SHP77 treated with DMSO at 0.1 percent for 48 hours (cell line): ENCODE results near the gene OR51A7.
"Not testable (repeated sequence)": the region's sequence is repeated elsewhere in the genome, so short reads cannot be mapped to it uniquely, and the experiment has no call there.

ENCODE experiments used
- DNase-seq: peaks from one replicate; lab custom pipeline; 2025; lab: John Stamatoyannopoulos, UW

Gene OR51A7, protein sequence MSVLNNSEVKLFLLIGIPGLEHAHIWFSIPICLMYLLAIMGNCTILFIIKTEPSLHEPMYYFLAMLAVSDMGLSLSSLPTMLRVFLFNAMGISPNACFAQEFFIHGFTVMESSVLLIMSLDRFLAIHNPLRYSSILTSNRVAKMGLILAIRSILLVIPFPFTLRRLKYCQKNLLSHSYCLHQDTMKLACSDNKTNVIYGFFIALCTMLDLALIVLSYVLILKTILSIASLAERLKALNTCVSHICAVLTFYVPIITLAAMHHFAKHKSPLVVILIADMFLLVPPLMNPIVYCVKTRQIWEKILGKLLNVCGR

GRCh38 chr11:4903484-4903883 lies at the start of gene OR51A7:
Gene OR51A7, plus strand, starts transcription at chr11:4903783. Its CDS starts 3,587 bp downstream, at chr11:4907370.
- DNase-seq: no peak

- not testable (repeated sequence) for DNase-seq
These were observed 49.3 kb upstream of the OR51A7 start for GRCh38 chr11:4854286-4854685.

DNA sequence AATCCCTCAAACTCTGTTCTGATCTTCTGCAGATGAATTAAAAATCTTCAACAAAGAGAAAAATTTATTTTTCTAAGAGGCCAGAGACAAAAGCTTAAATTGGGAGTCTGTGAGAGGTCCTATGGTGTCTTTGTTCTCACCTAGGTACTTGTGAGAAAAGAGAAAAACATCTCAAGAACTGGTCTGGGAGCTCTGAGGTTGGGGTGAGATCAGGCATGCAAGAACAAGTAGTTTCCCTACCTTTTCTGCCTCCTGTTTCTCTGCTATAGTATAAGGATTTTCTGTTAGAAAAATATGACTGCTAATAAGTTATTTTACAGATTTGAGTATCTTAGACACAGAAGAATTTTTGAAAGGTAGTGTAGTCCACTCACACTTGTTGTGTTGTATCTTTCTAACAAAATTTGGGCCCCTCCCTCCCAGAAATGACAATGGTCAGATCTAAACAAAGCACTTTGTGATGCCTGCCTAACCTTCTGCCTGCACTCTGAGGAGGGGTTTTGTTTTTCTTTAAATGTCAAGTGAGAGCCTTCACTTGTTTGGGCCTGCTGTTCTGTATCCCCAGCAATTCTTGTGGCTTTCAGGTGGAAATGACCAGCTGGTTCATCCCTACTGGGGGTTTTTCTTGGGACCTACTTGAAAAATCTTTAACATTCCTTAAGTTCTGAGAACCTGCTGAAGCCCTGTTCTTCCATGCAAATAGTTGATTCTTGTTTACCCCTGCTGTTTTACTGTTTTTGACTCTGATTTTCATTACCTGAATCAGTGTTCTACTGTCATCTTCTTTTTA lies 40.9 kb upstream of the OR51A7 start:
- no peak for DNase-seq

DNA sequence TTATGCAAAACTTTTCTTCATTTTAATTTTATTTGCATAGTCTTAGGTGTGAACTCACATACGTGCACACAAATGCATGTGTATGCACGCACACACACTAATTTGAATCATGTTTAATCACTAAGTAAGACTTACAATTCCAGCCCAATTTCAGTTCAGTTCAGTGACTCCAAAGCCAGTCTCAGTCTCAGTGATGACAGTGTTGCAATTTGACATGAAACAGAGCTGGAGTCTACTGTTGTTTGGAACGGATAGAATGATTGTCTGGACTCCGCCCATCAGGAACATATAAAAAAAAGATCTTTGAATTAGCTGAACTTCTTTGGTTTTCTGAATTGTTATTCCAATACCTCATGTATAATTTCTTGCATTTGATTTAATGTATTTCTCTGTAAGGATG lies 39.7 kb upstream of the OR51A7 start:
- DNase-seq: no peak

DNA sequence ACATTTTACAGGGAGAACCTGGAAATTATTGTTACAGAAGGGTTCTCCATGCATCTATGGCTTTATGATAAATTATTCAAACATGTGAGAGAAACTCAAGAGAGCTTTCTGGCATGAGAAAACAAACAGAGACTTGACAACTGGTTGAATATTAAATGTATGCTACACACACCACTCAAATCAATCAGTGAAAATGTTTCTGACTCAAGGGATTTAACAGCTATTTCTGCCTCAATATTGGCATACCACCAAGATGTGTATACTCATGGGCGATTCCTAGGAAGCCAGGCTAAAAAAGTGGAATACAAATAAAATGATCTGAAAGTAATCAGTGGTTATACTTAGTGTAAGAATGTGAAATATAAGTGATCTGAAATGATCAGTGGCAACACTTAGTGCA lies 37.7 kb upstream of the OR51A7 start:
- DNase-seq: no peak

DNA sequence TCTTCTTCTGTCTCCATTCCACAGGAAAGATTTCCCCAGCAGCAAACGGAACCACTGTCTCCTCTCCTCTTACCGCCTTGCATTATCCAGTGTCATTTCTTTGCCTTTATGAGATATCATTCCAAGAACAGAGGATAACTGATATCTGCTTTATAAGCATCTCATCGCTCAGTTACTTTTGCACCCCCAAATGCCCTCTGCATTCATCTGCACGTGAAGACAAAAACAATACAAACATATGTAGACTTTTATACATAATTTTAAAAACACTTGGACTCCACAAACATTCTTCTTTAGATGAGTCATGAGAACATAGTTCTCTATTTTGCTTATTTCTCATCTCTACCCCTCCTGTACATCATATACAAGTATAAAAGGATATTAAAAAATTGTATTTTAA lies 22.4 kb upstream of the OR51A7 start:
- DNase-seq: no peak

DNA sequence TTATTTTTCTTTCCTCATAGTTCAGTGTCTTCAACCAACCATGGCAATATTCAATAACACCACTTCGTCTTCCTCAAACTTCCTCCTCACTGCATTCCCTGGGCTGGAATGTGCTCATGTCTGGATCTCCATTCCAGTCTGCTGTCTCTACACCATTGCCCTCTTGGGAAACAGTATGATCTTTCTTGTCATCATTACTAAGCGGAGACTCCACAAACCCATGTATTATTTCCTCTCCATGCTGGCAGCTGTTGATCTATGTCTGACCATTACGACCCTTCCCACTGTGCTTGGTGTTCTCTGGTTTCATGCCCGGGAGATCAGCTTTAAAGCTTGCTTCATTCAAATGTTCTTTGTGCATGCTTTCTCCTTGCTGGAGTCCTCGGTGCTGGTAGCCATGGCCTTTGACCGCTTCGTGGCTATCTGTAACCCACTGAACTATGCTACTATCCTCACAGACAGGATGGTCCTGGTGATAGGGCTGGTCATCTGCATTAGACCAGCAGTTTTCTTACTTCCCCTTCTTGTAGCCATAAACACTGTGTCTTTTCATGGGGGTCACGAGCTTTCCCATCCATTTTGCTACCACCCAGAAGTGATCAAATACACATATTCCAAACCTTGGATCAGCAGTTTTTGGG lies 21.6 kb upstream of the OR51A7 start, which contains the start of gene OR51T1:
TSS of gene OR51T1 (plus strand) at position 41 of the 641 bp plus-strand sequence. CDS start at position 41, 0 bp downstream.
- DNase-seq: no peak

GRCh38 chr11:4882543-4882942 lies 21.0 kb upstream of the OR51A7 start:
- DNase-seq: no peak

- no peak for DNase-seq
These were observed 19.2 kb upstream of the OR51A7 start for GRCh38 chr11:4884361-4884760.

- DNase-seq: no peak
These were observed 17.4 kb upstream of the OR51A7 start for GRCh38 chr11:4886186-4886585.

DNA sequence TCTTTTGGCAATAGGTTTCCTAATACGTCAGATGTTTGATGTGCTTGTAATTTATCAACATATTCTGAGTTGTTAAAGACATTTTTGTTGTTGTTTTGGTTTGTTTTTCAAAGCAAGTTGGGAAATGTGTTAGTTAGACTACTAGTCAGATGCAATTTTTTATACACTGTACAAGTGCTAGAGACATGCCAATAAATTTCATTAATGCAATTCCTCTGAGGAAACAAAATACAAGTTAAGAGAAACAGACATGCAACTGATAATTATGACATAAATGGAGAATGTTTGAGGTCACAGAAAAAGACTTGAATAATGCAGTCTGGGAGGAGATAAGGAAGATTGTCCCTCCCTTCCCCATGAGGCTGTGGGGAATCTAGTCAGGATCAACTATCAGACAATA lies 16.0 kb upstream of the OR51A7 start:
- no peak for DNase-seq

DNA sequence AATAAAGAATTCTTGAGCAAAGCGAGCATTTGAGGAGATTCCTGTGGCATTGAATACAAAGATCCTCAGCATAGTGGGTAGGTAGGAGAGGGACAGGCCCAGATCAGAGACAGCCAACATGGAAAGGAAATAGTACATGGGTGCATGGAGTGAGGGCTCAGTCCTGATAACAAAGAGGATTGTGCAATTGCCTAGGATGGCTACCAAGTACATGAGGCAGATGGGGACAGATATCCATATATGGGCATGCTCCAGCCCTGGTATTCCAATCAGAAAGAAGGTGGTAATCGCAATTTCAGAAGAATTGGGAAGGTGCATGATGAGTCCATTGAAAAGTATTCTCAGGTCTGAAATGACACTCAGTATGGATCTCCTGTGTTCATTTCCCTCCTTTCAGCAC lies 13.3 kb upstream of the OR51A7 start:
- no peak for DNase-seq

DNA sequence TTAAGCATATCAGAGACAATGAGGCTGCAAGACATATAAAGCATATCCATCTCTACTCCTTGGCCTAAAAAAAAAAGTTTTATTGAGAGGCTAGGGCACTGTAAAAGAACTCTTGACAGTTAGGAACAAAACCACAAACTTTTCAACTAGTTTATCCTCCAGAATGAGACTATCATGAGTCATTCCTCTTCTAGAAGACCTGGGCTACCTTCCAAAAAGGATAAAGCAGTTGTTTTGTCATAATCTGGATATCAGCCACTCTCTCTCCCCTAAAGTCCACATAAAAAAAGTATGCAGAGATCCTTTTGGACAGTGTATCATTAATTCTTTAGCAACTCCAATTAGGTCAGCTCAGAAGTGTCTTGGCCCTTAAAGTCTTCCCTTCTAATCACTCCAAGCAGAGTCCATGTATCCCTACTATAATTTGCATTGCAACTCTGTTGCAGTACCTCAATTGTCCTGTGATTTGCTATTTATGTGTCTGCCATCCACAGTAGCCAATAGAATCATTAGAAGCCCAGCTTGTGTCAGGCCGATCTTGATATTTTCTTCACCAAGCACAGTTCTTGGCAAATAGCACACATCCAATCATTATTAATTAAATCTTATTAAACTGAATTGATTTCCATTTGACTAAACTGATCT lies 11.5 kb upstream of the OR51A7 start:
- DNase-seq: no peak

- DNase-seq: no peak
These were observed 13.0 kb downstream of the OR51A7 start for GRCh38 chr11:4916581-4916980.

- no peak for DNase-seq
These were observed 15.7 kb downstream of the OR51A7 start, which contains the start of gene OR51G2 for GRCh38 chr11:4919250-4919649. Gene OR51G2, minus strand, starts transcription at chr11:4919350. Its CDS starts 3,687 bp downstream, at chr11:4915663.

DNA sequence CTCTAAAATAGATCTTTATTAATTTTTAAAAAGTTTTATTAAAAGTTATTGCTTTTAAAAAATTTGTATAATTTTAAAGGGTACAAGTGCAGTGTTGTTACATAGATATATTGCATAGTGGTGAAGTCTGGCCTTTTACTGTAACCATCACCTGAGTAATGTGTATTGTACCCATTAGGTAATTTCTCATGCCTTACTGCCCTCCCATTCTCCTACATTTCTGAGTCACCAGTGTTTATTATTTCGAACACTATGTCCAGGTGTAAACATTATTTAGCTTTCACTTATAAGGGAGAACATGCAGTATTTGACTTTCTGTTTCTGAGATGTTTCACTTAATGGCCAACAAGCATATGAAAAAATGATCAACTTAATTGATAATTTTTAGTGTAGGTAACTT lies 18.2 kb downstream of the OR51A7 start:
- DNase-seq: no peak

- DNase-seq: no peak
These were observed 18.7 kb downstream of the OR51A7 start for GRCh38 chr11:4922304-4922703.

DNA sequence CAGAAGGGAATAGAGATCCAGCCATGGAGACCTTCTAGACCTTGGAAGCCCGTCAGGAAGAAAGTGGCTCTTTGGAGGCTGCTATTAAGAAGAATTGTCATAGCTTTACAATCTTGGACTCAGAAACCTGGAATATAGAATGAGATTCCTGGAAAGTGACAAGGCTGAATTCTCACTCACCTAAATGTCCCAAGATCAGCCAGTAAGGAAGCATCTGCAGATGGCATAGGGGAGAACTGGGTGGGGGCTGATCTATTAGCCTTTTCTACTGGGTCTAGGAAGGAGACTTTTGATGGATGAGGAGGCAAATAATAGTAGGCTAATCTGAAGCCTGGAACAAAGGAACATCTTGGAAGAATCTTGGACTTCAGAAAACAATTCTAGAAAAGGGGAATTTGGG lies 20.7 kb downstream of the OR51A7 start, which contains the start of gene OR51G1:
TSS of gene OR51G1 (minus strand) at position 101 of the 400 bp plus-strand sequence. CDS start at position 101, 0 bp downstream.
- no peak for DNase-seq

DNA sequence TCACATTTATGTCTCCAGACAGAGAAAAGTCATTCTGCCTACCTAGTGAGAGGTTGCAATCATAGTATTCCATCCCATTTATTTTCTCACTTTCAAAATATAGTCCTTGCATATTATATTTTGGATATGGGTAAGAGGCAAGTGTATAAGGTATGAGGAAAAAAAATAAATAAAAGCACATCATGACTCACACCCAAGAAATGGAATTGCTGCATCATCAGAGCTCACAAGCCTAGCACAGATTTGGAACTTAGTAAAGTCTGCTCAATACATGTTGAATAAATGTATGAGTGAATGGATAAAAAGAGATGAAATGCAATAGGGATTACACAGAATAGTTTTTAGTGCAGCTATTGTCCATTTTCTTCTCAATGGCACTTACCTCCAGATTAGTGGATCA lies 23.0 kb downstream of the OR51A7 start:
- DNase-seq: no peak

DNA sequence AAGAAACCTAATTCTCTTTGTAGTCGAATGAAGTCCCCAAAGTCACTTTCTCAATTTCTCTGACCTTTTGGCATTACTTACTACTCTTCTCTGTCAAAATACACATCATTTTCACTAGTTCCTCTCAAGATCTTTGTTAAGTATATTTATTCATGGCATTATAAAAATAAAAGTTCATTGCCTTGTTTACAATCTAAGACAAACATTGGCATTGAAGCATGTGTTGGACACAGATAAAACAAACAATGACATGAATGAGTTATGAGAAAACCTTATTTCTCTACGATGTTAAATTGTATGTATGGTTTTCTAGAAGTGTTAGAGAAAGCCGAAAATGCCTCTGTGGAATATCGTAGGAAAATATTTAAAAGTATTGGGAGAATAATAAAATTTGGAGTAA lies 29.2 kb downstream of the OR51A7 start:
- DNase-seq: peak; percentile 28

- no peak for DNase-seq
These were observed 33.2 kb downstream of the OR51A7 start for GRCh38 chr11:4936745-4937144.

- DNase-seq: no peak
These were observed 43.9 kb downstream of the OR51A7 start, which contains the start of gene OR51A4 for GRCh38 chr11:4947505-4947904. Gene OR51A4, minus strand, starts transcription at chr11:4947605. Its CDS starts 505 bp downstream, at chr11:4947100.
